Stimulated activated CD4-positive, alpha-beta T cell treated with anti-CD3 and anti-CD28 coated beads, Interleukin-2, amount 100 ng/mL, for 4 hours (primary cell): ENCODE measurements around the gene DOK6.

Source experiments
- DNase-seq: peaks from one replicate; pipeline ENCODE4 v3.0.0-alpha.2; 2020; ENCODE audit warnings: low read depth

The DOK6 gene

GRCh38 chr18:69435000-69435399, 34.3 kb downstream of the DOK6 start:
- no peak for DNase-seq

GRCh38 chr18:69444221-69444620, 43.5 kb downstream of the DOK6 start:
- DNase-seq = no peak

- DNase-seq = no peak
Observed at GRCh38 chr18:69447886-69448285, 47.2 kb downstream of the DOK6 start.

- no peak for DNase-seq
Observed at GRCh38 chr18:69455125-69455524, 54.4 kb downstream of the DOK6 start.

- DNase-seq = peak; percentile 6
Observed at GRCh38 chr18:69469444-69469919, 68.8 kb downstream of the DOK6 start.

GRCh38 chr18:69480460-69480859, 79.8 kb downstream of the DOK6 start:
- no peak for DNase-seq

- DNase-seq = no peak
Observed at GRCh38 chr18:69483574-69483973, 82.9 kb downstream of the DOK6 start.

GRCh38 chr18:69484699-69485396, 84.2 kb downstream of the DOK6 start:
- DNase-seq = no peak

- DNase-seq = no peak
Observed at GRCh38 chr18:69487488-69488394, 87.1 kb downstream of the DOK6 start.

GRCh38 chr18:69490072-69490471, 89.4 kb downstream of the DOK6 start:
- no peak for DNase-seq

GRCh38 chr18:69490813-69491212, 90.1 kb downstream of the DOK6 start:
- DNase-seq = no peak

GRCh38 chr18:69491576-69491975, 90.9 kb downstream of the DOK6 start:
- no peak for DNase-seq

- no peak for DNase-seq
Observed at GRCh38 chr18:69492861-69493260, 92.2 kb downstream of the DOK6 start.

- DNase-seq = no peak
Observed at GRCh38 chr18:69494841-69495240, 94.2 kb downstream of the DOK6 start.

GRCh38 chr18:69495338-69495737, 94.7 kb downstream of the DOK6 start:
- no peak for DNase-seq

GRCh38 chr18:69495841-69496533, 95.3 kb downstream of the DOK6 start:
- no peak for DNase-seq

GRCh38 chr18:69518989-69519388, 118.3 kb downstream of the DOK6 start:
- no peak for DNase-seq

- DNase-seq = no peak
Observed at GRCh38 chr18:69523582-69523981, 122.9 kb downstream of the DOK6 start.

GRCh38 chr18:69528435-69528834, 127.7 kb downstream of the DOK6 start:
- no peak for DNase-seq

- DNase-seq = no peak
Observed at GRCh38 chr18:69529151-69529550, 128.5 kb downstream of the DOK6 start.

GRCh38 chr18:69531973-69532372, 131.3 kb downstream of the DOK6 start:
- no peak for DNase-seq

GRCh38 chr18:69537183-69537582, 136.5 kb downstream of the DOK6 start:
- DNase-seq = no peak

GRCh38 chr18:69538849-69539248, 138.2 kb downstream of the DOK6 start:
- DNase-seq = no peak
